Dermis microvascular lymphatic vessel endothelial cell (primary cell): ENCODE data around the gene HSD17B8. TPM values are rescaled to one million over a fixed set of nuclear protein-coding genes. Genes with fewer than 3 reads are reported as not detected.

Experiments used
- DNase-seq, 2 donors: peaks; one replicate each; pipeline versions ENCODE4 v3.0.0 to v3.0.0-alpha.2; 2010; ENCODE audit warnings: low read depth in 2 of 2
- total RNA-seq: library from RNA; depleted of rRNA; stranded (reverse); fragments of >200 nt; gene quantifications from 2 replicates; pipeline ENCODE4 v1.2.1, GENCODE V29; 2014

The HSD17B8 gene
- total RNA-seq, 1 donor from 2014 or later = 7.7 TPM

DNA sequence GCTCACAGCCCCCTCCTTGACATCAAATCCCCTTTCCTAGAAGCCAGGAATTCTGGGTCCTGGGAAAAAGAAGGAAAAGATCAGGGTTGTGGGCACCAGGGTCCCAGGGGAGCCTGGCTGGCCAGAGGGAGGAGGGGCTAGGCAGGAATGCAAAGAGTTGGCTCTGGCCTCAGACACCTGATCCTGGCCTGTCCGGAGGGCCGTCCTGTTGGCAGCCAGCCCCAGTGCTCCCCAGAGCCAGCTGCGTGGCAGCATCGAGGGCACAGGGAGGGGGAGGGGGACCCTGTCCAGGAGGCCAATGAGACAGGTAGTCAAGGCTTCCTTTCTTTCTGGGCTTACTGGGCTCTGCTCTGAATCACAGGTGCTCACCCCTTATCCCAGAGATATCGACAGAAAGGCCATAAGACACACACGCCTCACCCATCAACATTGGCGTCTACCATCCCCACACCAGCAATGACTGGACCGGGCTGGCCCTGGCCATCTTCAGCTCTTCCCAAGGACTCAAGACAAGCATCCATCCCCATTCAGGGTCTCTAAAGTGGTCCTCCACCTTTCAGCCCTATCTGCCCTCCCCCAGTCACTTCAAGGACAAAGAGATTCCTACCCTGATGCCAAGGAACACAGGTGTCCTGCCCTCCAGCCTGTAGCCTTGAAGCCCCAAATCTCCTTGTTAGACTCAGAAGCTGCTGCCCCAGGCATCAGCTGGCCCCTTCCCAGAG lies 12.9 kb upstream of the HSD17B8 start:
- DNase-seq = peak in 1 of 2 donors; percentile 18

DNA sequence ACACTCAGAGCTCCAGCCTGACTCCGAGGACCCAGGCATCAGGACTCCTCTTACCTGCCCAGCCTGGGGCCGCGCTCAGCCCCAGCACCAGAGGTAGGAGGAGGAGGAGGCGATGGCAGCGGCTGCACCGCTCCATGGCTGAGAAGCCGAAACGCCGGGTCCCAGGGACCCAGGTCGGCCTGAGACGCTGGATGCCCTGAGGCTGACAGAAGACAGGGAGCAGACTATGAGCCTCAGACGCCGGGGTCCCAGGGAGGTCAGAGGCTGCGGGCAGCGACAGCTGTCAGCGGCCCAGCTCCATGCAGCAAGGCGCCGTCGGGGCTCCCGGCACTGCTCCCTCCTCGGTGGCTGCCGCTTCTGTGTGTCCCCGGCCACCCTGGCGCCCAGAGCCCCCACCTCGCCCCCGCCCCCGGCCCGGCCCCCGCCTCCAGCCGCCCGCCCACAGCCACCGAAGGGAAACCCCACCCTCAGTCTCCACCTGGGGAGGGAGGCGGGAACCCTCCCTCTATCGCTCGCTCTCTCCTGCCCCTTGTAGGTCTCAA lies 12.3 kb upstream of the HSD17B8 start, which contains the start of gene COL11A2:
COL11A2 (minus strand) TSS at position 363 of the 542 bp plus-strand sequence; CDS start at position 136, 227 bp downstream.
- DNase-seq = no peak

DNA sequence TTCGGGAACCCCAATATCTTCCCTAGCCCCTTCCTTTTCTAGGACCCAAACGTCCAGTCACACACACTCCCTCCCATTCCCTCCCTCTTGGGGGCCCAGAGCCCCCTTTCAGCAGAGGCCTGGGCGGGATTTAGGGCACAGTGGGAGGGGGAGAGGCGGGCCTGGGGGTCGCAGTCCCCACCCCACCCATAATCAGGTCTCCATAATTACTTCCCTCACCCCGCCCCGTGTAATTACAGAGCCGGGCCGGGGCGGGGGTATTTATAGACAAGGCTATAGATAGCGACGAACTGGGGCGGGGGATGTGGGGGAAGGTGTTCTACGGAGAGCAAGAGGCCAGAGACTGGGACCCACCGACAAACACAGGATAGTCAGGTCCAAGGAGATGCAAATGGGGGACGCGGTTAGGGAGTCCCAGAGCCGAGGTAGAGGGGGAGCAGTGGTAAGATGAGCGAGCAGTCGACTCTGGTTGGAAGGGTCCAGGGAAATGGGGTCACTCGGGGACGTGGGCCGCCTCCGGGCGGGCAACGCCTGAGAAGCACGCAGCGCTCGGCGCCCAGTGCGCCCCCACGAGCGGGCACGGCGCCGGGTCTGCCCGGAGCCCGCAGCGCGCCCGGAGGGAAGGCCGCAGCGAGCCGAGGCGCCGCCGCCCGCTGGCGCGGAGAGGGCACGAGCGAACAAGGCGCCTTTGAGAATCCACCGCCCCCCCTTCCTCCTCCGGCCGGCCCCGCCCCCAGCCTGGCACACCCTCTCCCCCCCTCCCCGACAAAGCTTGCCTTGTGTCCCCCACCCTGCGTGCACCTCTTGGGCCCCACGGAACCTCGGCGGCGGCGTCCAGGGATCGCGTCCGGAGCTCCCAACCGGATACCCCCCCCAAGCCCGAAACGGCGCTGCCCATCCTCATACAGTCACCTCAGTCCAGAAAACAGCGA lies 11.5 kb upstream of the HSD17B8 start:
- DNase-seq = peak in 1 of 2 donors; percentile 19

DNA sequence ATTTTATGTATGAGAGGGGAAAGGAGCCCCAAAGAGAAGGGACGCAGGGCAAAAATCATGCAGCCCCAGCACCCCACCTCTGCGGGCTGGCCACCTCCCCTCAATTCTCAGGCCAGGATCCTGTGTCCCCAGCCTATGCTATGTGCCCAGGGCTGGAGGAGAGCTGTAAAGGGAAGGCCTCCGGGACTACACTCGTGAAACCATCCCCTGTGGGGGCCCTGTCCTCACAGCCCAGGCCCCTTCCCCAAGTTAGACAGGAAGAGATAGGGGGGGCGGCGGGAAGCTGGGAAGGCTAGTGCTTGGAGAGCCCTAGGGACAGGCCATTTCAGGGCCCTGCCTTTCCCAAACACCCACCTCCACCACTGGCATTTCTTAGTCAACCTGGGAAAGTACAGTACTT lies 10.8 kb upstream of the HSD17B8 start:
- no peak for DNase-seq

DNA sequence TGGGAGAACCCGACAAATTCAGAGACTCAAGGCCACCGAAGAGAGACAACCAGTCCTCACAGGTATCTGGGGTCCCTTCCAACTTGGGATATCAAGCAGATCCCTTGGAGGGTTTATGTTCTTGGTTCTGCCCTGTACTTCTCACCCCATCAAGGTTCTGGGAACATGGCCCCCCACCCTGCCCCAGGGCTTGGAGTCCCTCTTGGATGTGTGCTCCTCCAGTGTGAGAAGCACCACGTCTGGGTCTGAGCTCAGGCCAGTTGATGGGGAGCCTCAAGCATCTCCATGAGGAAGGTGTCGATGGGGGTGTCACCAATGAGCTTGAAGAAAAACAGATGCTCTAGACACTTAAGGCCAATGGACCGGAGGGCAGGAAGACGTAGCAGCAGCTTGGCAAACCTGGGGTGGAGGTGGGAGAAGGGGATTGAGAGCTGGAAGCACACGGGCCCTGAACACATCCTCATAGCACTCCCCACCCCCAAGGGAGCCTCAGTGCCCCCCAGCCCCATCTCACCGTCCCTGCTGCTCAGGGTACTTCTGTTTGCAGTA lies 9.9 kb upstream of the HSD17B8 start:
- DNase-seq = no peak

DNA sequence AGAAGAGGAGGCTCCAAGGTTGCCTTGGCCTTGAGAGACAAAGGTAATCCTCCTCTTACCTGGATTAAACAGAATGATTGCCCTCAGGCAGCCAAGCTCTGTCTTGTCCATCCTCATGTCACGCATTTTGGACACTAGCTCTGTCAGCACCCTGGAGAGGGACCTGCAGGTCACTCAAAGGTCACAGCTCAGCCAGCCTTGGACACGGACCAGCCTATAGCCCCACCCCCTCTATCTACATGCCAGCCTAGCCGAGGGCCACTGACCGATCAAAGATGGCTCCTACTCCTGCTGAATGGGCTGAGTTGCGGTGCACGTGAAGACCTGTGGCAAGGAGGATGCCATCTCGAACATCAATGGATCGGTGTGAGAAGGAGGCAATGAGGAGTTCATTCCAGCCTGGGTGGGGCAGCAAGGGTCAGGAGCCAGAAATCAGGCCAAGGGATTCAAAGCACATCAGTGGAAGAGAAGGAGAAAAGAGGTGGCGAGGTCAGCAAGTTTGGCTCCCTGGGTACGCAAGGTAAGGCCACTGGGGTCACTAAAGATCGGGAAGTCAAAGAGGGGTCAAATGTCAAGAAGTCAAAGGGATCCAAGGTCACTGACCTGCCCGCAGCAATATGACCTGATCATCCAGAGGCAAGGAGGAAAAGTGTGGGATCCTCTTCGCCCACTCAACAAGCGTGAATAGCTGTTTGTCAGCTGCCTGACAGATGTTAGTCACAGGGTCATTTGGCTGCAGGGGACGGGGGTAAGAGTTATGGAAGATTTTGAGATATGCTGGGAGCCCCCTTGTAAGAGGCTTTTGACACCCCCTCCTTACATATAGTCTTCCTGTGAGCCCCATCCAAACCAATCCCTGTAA lies 8.9 kb upstream of the HSD17B8 start:
- no peak for DNase-seq

DNA sequence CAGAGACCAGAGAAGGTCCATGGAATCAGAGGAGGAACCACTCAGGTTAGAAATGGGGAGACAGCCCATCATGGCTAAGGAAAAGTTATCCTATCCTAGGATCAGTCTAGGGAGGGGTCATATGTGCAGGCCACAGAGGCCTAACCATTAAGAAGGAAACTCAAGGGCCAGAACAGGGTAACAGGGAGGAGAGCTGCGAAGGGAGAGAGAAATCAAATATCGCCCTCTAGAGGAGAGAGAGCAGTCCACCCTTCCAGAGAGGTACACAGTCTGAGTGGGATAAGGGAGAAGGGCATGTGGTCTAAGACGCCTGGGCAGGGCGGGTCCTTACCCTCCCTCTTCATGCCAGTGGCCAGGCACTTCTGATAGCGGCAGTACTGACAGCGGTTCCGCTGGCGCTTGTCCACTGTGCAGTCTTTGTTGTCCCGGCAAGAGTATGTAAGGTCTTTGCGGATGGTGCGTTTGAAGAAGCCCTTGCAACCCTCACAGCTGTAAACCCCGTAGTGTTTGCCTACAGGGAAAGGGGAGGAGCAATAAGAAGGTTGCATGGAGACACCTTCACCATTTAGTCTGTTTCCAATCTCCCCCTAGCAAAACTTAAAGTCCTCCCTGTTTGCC lies 6.9 kb upstream of the HSD17B8 start:
- peak in 1 of 2 donors; percentile 69 for DNase-seq

DNA sequence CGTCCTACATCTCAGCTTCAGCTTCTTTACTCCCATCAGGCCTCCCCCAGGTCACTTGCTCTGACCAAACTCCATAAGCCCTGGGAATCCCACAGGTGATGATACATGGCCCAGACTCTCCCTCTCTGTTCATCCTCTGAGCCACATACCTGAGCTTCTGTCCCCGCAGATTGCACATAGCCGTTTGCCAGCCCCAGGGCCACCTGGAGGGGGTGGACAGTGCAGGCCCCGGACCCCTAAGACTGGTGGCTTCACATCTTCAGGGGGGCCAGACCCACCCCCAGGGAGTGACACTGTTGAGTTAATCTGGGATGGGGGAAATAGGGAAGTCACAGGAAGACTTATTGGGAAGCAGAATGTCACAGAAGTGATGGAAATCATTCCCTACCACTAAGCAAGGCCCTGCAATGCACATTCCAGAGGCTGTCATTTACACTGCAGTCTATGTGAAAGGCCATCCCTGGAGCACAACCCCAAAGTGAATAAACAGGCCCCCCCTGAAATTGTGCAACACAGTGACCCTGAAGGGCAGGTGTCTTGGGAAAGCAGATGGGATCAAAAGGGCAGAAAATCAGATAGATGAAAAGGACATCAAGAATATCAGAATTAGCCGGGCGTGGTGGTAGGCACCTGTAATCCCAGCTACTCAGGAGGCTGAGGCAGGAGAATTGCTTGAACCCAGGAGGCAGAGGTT lies 6.1 kb upstream of the HSD17B8 start:
- no peak for DNase-seq

DNA sequence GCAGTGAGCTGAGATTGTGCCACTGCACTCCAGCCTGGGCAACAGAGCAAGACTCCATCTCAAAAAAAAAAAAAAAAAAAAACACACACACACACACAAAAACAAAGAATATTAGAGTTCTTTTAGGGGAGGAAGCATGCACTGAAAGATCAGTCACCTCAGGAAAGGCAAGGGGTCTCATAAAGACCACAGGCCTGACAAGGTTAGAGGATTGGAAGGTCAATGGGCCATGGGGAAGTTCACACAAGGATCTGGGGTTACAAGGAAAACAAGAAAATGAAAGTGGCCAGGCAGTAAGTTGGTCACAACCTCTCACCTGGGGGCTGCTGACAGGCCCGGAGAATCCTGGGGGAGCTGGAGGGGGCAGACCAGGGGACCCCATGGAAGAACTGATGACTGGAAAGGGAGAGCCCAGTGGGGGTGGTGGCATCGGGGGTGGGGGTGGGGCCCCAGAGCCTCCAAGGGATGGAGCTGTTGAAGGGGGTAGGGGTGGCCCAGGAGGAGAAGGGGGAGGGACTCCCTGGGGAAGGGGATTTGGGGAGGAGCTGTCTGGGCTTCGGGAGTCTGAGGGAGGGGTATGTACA lies 5.5 kb upstream of the HSD17B8 start:
- DNase-seq = no peak

DNA sequence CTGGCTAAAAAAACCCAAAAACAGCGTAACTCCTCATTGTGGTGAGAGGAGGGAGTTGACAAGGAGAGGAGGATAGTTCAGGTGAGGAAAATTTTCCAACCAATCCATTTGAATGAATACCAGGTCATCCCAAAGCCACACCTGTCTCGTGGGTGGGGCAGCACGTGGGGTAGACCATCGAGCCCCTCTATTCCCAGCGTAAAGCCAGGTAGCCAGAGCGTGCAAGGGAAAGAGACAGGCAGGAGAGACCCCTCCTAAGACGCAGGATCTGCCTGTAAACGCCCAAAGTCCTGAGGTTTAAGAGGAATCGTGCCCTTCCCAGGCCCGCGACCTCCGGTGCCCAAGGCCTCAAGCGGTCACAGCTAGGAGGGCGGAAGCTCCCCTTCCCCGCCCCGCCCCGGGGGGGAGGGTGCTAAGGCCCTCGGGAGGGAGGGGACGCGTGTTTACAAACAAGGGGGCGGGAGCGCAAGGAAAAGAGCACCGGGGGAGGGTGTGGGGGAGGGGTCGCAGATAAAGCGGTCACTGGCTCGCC lies 4.7 kb upstream of the HSD17B8 start:
- DNase-seq = peak in 1 of 2 donors; percentile 67

DNA sequence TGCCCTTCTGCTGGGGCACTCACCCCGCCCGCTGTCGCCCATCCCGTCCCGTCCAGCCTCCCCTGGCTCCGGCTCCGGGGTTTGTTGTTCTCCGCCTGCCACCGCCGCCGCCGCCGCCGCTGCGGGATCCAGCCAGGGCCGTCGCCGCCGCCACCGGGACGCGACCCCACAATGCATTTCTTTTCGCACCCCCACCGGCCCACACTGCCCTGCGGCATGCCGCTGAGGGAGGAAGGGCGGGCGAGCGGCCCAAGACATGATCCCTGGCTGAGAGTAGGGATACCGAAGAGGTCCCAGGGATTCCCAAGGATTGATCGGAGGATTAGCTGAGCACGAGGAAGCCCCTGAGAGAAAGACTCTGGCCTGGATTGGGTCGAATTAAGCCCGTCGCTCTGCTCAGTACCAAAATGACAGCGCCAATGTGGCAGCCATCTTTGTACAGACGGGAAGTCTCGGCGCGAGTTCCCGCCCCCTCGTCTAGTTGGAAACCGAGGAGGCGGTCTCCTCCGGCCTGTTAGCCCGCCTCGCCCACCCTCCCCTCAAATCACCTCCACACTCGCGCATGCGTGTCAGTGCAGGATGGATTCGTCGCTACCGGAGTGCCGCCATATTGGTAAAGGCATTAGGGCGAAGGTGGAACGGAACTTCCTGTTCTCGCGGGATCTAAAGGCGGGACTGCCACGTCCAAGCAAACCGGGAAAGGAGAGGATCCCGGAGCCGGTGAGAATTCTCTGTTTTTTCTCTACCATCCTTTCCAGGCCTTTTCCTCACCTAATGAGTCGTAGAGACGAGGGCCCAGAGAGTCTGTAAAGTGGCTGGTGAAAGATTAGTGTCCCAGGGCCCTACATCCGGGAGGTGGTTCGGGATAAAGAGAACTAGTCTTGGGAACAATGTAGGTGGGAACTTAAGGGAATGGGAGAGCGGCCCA lies 4.0 kb upstream of the HSD17B8 start, which contains the start of the genes RXRB and SLC39A7:
RXRB (minus strand) TSS at position 447 of the 928 bp plus-strand sequence; CDS start at position 258, 189 bp downstream.
SLC39A7 (plus strand) TSS at position 649 of the 928 bp plus-strand sequence. CDS start 379 bp downstream, outside the sequence.
- peak; percentile 99 for DNase-seq

DNA sequence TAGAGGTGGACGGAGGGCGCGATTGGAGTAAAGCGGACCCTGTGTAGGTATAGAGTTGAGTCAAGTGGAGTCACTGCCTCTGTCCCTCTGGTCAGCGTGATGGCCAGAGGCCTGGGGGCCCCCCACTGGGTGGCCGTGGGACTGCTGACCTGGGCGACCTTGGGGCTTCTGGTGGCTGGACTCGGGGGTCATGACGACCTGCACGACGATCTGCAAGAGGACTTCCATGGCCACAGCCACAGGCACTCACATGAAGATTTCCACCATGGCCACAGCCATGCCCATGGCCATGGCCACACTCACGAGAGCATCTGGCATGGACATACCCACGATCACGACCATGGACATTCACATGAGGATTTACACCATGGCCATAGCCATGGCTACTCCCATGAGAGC lies 3.3 kb upstream of the HSD17B8 start:
- peak in 1 of 2 donors; percentile 49 for DNase-seq

DNA sequence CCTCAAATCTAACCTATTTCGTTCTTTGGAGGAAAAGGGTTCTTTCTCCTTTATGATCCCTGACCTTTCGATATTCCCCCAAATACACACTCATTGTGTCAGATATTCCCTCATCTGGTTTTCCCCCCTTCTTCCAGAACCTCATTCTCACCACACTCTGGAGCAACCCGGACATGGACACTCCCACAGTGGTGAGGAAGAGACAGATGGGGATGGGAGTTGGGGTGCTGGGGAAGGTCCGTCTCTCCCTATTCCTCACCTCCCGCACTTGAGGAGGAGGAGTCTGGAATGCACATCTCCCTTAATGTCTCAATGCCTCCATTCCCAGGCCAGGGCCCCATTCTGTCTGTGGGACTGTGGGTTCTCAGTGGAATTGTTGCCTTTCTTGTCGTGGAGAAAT lies 2.5 kb upstream of the HSD17B8 start:
- DNase-seq = no peak

DNA sequence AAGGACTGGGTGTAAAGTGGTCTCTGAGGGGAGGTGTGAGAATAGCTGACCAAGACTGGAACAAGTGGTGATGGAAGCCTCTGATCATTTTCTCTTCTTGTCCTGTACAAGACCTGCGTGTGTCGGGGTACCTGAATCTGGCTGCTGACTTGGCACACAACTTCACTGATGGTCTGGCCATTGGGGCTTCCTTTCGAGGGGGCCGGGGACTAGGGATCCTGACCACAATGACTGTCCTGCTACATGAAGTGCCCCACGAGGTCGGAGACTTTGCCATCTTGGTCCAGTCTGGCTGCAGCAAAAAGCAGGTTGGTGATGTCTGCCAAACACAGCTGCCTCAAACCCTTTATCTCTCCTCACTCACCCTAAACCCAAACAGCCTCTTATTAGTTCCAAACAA lies 1.7 kb upstream of the HSD17B8 start:
- no peak for DNase-seq

DNA sequence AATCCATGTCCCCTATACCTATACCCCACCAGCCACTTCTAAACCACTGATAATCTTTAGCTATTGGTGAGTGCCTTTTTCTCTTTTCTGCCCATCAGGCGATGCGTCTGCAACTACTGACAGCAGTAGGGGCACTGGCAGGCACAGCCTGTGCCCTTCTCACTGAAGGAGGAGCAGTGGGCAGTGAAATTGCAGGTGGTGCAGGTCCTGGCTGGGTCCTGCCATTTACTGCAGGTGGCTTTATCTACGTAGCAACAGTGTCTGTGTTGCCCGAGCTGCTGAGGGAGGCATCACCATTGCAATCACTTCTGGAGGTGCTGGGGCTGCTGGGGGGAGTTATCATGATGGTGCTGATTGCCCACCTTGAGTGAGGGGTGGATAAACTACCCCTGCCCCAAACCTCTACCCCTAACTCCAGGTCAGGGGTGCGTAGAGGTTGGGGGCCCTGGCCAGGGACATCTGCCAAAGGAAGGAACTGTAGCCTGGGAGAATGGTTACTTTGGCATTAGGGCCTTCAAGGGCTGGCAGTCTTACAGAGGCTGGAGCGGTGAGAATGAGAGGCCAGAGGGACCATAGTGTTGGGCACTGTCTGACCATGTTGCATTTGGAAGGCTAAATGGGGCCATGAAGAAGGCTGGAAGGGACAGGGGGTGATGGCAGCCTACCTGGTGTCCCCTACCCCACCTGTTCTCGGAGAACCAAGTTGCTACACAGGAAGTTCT lies 851 bp upstream of the HSD17B8 start:
- no peak for DNase-seq

DNA sequence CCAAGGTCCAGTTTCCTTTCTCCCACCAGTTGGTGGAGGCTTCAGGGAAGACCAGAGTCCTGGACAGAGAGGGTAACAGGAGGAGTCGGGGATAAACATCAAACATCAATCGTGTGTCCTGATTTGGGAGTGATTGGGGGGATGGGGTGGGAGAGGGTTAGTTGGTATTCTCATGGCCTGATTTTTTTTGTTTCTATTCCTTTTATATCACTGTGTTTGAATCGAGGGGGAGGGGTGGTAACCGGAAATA lies 365 bp upstream of the HSD17B8 start:
- no peak for DNase-seq
